SK-N-MC (cell line): ENCODE results near the gene ABLIM2.

Experiments
- EZH2 ChIP-seq: fragments of 200-600 bp; sonication (generic); IDR thresholded peaks from one replicate; pipeline ENCODE4 v1.6.1; 2017; ENCODE audit warnings: antibody characterized with exemption
- POLR2AphosphoS5 ChIP-seq: IDR thresholded peaks from 2 replicates; pipeline ENCODE4 v1.6.1; 2012; ENCODE audit warnings: mild to moderate bottlenecking, low read depth, low read length, borderline replicate concordance

DNA sequence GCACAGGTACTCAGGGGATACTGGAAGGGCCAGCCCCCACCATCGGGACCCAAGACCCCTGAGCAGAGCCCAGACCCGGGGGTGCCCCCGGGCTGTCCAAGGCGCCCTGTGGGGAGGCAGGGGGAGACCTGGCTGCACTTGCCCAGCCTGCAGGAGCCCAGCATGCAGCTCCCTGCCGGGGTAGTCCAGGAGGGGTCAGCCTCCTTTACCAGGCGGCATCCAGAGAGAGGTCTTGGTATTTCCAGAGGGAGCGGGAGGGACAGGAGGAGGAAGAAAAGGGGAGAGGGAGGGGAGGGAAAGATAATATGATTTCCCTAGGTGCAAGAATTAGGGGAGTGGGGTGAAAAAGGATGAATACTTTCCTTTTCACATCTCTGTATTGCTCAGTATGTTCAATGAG lies 97.5 kb downstream of the ABLIM2 start:
- no peak for TF ChIP-seq POLR2AphosphoS5
- no peak for TF ChIP-seq EZH2
